Measurements from ENCODE around the gene C1orf141.

C1orf141 gene

DNA sequence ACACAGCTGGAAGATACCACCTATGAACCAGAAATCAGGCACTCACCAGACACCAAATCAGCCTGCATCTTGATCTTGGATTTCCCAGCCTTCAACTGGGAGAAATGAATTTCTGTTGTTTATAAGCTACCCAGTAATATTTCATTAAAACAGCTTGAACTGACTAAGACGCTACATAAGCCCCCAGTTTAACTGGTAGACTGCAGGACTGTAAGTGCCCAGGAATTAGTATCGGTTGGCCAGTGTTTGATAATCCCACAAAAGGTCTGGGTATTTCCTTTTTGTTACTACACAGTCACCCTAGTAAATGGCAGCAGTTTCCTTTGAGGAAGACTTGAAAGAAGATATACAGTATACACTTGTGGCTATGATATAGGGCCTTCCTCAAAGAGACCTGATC, 73.5 kb downstream of the C1orf141 start:
- TF ChIP-seq, protein P1, sequence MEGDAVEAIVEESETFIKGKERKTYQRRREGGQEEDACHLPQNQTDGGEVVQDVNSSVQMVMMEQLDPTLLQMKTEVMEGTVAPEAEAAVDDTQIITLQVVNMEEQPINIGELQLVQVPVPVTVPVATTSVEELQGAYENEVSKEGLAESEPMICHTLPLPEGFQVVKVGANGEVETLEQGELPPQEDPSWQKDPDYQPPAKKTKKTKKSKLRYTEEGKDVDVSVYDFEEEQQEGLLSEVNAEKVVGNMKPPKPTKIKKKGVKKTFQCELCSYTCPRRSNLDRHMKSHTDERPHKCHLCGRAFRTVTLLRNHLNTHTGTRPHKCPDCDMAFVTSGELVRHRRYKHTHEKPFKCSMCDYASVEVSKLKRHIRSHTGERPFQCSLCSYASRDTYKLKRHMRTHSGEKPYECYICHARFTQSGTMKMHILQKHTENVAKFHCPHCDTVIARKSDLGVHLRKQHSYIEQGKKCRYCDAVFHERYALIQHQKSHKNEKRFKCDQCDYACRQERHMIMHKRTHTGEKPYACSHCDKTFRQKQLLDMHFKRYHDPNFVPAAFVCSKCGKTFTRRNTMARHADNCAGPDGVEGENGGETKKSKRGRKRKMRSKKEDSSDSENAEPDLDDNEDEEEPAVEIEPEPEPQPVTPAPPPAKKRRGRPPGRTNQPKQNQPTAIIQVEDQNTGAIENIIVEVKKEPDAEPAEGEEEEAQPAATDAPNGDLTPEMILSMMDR (conservative IDR thresholded peaks at IDR 0.05): no peak
- no peak overlapping the region for H3K27ac ChIP-seq

GRCh38 chr1:67060811-67061218, 74.0 kb downstream of the C1orf141 start:
- H3K27ac ChIP-seq: no peak overlapping the region
- TF ChIP-seq, protein P1 (conservative IDR thresholded peaks at IDR 0.05): no peak

DNA sequence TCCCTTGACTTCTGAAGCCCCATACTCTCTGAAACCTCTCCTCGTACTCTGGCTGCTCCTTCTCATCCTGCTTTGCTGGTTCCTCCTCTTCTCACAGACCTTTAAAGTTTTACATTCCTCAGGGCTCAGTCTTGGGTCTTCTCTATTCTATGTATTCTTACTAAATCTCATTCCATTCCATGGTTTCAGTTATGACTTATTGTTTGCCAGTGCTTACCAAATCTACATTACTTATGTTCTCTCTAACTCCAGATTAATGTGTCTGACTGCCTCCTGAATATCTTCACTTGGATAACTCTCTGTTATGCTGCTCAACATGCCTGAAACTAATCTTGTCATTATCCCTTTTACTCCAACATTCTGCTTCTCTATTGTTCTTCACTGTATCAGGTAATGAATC, 75.4 kb downstream of the C1orf141 start:
- no peak overlapping the region for H3K27ac ChIP-seq

DNA sequence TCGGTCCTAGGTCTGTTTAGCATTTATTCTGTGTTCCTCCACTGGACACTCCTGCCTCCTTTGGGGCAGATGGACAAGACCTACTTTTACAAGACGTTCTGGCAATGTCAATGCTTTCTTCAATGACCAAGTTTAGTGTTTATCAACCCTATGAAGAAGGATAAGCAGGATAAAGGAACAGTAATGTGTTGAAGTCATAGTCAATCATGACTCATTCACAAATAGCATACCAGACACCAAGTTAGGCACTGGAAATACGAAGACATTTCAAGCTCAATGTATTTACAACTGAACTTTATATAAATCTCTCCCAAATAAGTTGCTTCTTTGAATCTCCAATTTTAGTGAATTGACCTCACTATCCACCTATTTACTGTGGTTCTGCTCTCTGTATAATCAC, 76.0 kb downstream of the C1orf141 start:
- TF ChIP-seq, protein P1 (conservative IDR thresholded peaks at IDR 0.05): no peak
- no peak overlapping the region for H3K27ac ChIP-seq

More for the DNA sequence above, 75.4 kb downstream of the C1orf141 start:
- TF ChIP-seq, protein P1 (conservative IDR thresholded peaks at IDR 0.05): no peak

- TF ChIP-seq, protein P1 (conservative IDR thresholded peaks at IDR 0.05): no peak
- no peak overlapping the region for H3K27ac ChIP-seq
Measured at GRCh38 chr1:67058242-67058641, 76.5 kb downstream of the C1orf141 start.

GRCh38 chr1:67053785-67054772, 80.7 kb downstream of the C1orf141 start, which contains the start of gene SLC35D1:
Gene SLC35D1, minus strand, starts transcription at chr1:67054148. Its CDS starts 135 bp downstream, at chr1:67054013.
- TF ChIP-seq, protein P1 (conservative IDR thresholded peaks at IDR 0.05): no peak
- peak within 1 kb of the TSS; percentile 96 for H3K27ac ChIP-seq

DNA sequence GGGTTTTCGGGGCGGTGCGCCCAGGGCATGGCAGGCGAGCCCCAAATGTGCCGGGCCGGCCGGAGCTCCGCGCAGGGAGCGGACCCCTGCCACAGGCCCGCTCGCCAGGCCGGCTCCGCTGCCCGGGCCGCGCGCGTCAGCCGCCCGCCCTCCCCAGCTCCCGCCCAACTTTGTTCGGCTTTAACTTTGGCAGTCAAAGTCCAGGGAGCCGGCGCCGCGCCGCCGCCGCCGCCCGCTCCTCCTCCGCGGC, 81.3 kb downstream of the C1orf141 start:
- TF ChIP-seq, protein P1 (conservative IDR thresholded peaks at IDR 0.05): no peak
- peak overlapping the region; percentile 96 for H3K27ac ChIP-seq

All from VCaP (cell line).